ENCODE results near the gene STK4.

The STK4 gene

GRCh38 chr20:44932916-44933315, 33.4 kb upstream of the STK4 start:
- no peak for FAIRE-seq
- TF ChIP-seq TAF1 (IDR thresholded peaks at IDR 0.05; ENCODE audit: low read depth, low read length) (no peak), POLR2AphosphoS5 (IDR thresholded peaks at IDR 0.05; ENCODE audit: low read depth, low read length) (no peak), POLR2A (IDR thresholded peaks at IDR 0.05; ENCODE audit: low read depth, low read length) (no peak), SPI1 (IDR thresholded peaks at IDR 0.05; ENCODE audit: low read depth, low read length) (no peak), POU2F2 (IDR thresholded peaks at IDR 0.05; ENCODE audit: low read depth, low read length) (no peak), PAX5 (IDR thresholded peaks at IDR 0.05; ENCODE audit: insufficient read depth, low read length, severe bottlenecking) (no peak)
- no peak for DNase-seq (ENCODE audit: insufficient read length, low spot score)

- FAIRE-seq, result no peak
Measured at GRCh38 chr20:44936510-44936909, 29.8 kb upstream of the STK4 start.

GRCh38 chr20:44938637-44939036, 27.7 kb upstream of the STK4 start:
- TF ChIP-seq PAX5 (IDR thresholded peaks at IDR 0.05; ENCODE audit: insufficient read depth, low read length, severe bottlenecking), result no peak
- no peak for TF ChIP-seq SPI1 (IDR thresholded peaks at IDR 0.05; ENCODE audit: low read depth, low read length)
- FAIRE-seq (no peak), DNase-seq (ENCODE audit: insufficient read length, low spot score) (no peak)

More at GRCh38 chr20:44936510-44936909, 29.8 kb upstream of the STK4 start:
- no peak for TF ChIP-seq SPI1 (IDR thresholded peaks at IDR 0.05; ENCODE audit: low read depth, low read length)
- no peak for TF ChIP-seq POLR2AphosphoS5 (IDR thresholded peaks at IDR 0.05; ENCODE audit: low read depth, low read length)
- no peak for TF ChIP-seq TAF1 (IDR thresholded peaks at IDR 0.05; ENCODE audit: low read depth, low read length)
- TF ChIP-seq POLR2A (IDR thresholded peaks at IDR 0.05; ENCODE audit: low read depth, low read length), result no peak
- no peak for TF ChIP-seq POU2F2 (IDR thresholded peaks at IDR 0.05; ENCODE audit: low read depth, low read length)
- TF ChIP-seq PAX5 (IDR thresholded peaks at IDR 0.05; ENCODE audit: insufficient read depth, low read length, severe bottlenecking), result no peak
- DNase-seq (ENCODE audit: insufficient read length, low spot score), result no peak

- DNase-seq (ENCODE audit: insufficient read length, low spot score) (no peak), FAIRE-seq (no peak)
- TF ChIP-seq POLR2A (IDR thresholded peaks at IDR 0.05; ENCODE audit: low read depth, low read length) (no peak), POLR2AphosphoS5 (IDR thresholded peaks at IDR 0.05; ENCODE audit: low read depth, low read length) (peak; percentile 49; the same call in 1 of the 2 replicates)
Measured at GRCh38 chr20:44941120-44941691, 25.1 kb upstream of the STK4 start.

GRCh38 chr20:44942264-44942973, 23.9 kb upstream of the STK4 start:
- DNase-seq (ENCODE audit: insufficient read length, low spot score) (no peak), FAIRE-seq (no peak)
- no peak for TF ChIP-seq POLR2AphosphoS5 (IDR thresholded peaks at IDR 0.05; ENCODE audit: low read depth, low read length)
- TF ChIP-seq SPI1 (IDR thresholded peaks at IDR 0.05; ENCODE audit: low read depth, low read length), result no peak

GRCh38 chr20:44943828-44944227, 22.5 kb upstream of the STK4 start:
- DNase-seq (ENCODE audit: insufficient read length, low spot score) (no peak), FAIRE-seq (no peak)
- TF ChIP-seq TAF1 (IDR thresholded peaks at IDR 0.05; ENCODE audit: low read depth, low read length), result no peak
- TF ChIP-seq SPI1 (IDR thresholded peaks at IDR 0.05; ENCODE audit: low read depth, low read length), result no peak
- TF ChIP-seq POLR2A (IDR thresholded peaks at IDR 0.05; ENCODE audit: low read depth, low read length), result no peak
- TF ChIP-seq POLR2AphosphoS5 (IDR thresholded peaks at IDR 0.05; ENCODE audit: low read depth, low read length), result no peak
- TF ChIP-seq PAX5 (IDR thresholded peaks at IDR 0.05; ENCODE audit: insufficient read depth, low read length, severe bottlenecking), result no peak
- TF ChIP-seq POU2F2 (IDR thresholded peaks at IDR 0.05; ENCODE audit: low read depth, low read length), result no peak

GRCh38 chr20:44945261-44945660, 21.1 kb upstream of the STK4 start:
- no peak for FAIRE-seq
- no peak for DNase-seq (ENCODE audit: insufficient read length, low spot score)
- TF ChIP-seq SPI1 (IDR thresholded peaks at IDR 0.05; ENCODE audit: low read depth, low read length), result no peak

GRCh38 chr20:44946271-44946852, 19.9 kb upstream of the STK4 start:
- FAIRE-seq (no peak), DNase-seq (ENCODE audit: insufficient read length, low spot score) (no peak)
- TF ChIP-seq SPI1 (IDR thresholded peaks at IDR 0.05; ENCODE audit: low read depth, low read length), result no peak

- DNase-seq (ENCODE audit: insufficient read length, low spot score) (no peak), FAIRE-seq (no peak)
- TF ChIP-seq TAF1 (IDR thresholded peaks at IDR 0.05; ENCODE audit: low read depth, low read length) (no peak), POLR2A (IDR thresholded peaks at IDR 0.05; ENCODE audit: low read depth, low read length) (no peak), POU2F2 (IDR thresholded peaks at IDR 0.05; ENCODE audit: low read depth, low read length) (no peak), POLR2AphosphoS5 (IDR thresholded peaks at IDR 0.05; ENCODE audit: low read depth, low read length) (no peak), SPI1 (IDR thresholded peaks at IDR 0.05; ENCODE audit: low read depth, low read length) (no peak), PAX5 (IDR thresholded peaks at IDR 0.05; ENCODE audit: insufficient read depth, low read length, severe bottlenecking) (no peak)
Measured at GRCh38 chr20:44948107-44948506, 18.2 kb upstream of the STK4 start.

- no peak for FAIRE-seq
- no peak for DNase-seq (ENCODE audit: insufficient read length, low spot score)
- TF ChIP-seq POLR2AphosphoS5 (IDR thresholded peaks at IDR 0.05; ENCODE audit: low read depth, low read length), result no peak
- no peak for TF ChIP-seq PAX5 (IDR thresholded peaks at IDR 0.05; ENCODE audit: insufficient read depth, low read length, severe bottlenecking)
- TF ChIP-seq POLR2A (IDR thresholded peaks at IDR 0.05; ENCODE audit: low read depth, low read length), result no peak
- TF ChIP-seq POU2F2 (IDR thresholded peaks at IDR 0.05; ENCODE audit: low read depth, low read length), result no peak
- no peak for TF ChIP-seq SPI1 (IDR thresholded peaks at IDR 0.05; ENCODE audit: low read depth, low read length)
- TF ChIP-seq TAF1 (IDR thresholded peaks at IDR 0.05; ENCODE audit: low read depth, low read length), result no peak
Measured at GRCh38 chr20:44948513-44948912, 17.8 kb upstream of the STK4 start.
